D721Med (cell line): ENCODE results near the gene TOM1L2.

Source experiments
- DNase-seq: peaks from one replicate; pipeline ENCODE4 v3.0.0; 2011; ENCODE audit warnings: low spot score; ENCODE audit not compliant: insufficient read length
- FAIRE-seq: peaks from 2 replicates; lab custom pipeline; 2011; peaks lifted over from hg19 to GRCh38; lab: Jason Lieb, UNC
- CTCF ChIP-seq: IDR thresholded peaks from 2 replicates; pipeline ENCODE4 v1.5.1; 2012; ENCODE audit warnings: mild to moderate bottlenecking, control low read depth; ENCODE audit not compliant: insufficient read depth; ENCODE audit errors: missing control alignments

The TOM1L2 gene

DNA sequence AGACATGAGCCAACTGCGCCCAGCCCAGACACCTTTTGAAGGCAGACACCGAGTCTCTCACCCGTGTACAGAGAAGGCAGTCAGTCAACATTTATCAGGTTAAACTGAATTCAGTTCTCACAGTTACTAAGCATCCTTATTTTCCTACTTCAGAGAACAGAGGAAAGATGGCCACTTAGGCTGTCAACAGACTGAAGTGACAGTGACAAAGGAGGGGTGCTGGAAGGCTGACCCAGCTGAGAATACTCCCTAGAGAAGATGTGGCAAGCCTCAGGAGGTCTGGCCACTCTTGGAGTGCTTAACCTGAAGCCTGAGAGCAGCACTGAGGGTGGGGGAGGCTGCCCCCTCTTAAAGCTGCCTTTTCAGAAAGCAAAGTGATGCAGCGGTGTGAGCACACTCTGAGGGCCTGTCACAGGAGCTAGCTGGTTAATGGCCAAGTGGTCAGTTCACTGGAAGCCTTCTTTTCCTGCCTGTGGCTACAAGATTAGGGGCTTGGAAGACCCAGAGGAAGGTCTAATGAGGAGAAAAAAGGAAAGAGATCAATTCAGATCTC lies 84.4 kb downstream of the TOM1L2 start:
- FAIRE-seq (no peak), DNase-seq (no peak)
- no peak for TF ChIP-seq CTCF

DNA sequence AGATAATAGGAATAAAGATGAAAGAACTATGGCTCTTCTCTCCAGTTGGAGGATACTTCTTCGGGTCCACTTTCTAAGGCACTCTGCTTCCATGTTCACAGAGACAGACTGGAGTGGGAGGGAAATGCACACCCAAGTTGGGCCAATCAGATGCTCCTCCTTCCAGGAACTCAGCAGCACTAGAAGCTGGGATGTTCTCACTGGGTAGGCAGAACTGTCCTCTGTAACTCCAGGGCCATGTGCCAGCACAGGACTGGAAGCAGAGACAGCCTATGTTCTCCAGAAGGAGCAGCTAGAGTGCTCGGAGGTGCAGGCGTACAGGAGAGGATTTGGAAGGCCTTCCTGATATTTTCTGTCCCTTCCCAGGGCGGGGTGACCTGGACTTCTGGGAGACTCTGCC lies 85.5 kb downstream of the TOM1L2 start:
- FAIRE-seq: no peak
- no peak for TF ChIP-seq CTCF

GRCh38 chr17:17886226-17886625 lies 86.0 kb downstream of the TOM1L2 start:
- DNase-seq: peak; percentile 52
- no peak for TF ChIP-seq CTCF
- FAIRE-seq: no peak

More for the DNA sequence above, 85.5 kb downstream of the TOM1L2 start:
- no peak for DNase-seq

- no peak for FAIRE-seq
- TF ChIP-seq CTCF: no peak
- no peak for DNase-seq
Observed at GRCh38 chr17:17884391-17885357, 87.5 kb downstream of the TOM1L2 start.

DNA sequence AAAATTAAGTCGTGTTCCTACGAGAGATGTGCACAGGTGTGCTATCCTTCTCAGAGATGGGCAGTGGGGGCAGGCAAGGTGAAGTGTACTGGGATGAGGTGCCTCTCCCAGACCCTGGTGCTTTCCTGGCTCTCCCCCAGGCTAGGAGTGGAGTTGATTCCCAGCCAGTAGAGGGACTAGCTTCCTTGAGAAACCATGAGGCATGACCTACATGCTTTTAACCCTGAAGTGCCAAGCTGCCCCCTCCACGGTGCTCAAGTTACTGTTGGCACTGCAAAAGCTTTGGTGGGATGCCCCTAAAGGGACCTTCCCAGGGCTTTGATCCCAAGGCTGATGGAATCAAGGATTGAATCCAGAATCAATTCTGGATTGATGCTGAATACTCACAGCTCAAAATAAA lies 88.4 kb downstream of the TOM1L2 start:
- no peak for TF ChIP-seq CTCF
- DNase-seq (no peak), FAIRE-seq (no peak)

GRCh38 chr17:17882082-17882581 lies 90.1 kb downstream of the TOM1L2 start:
- no peak for TF ChIP-seq CTCF
- FAIRE-seq (no peak), DNase-seq (no peak)
